Measurements from ENCODE around the gene LYPD5. TPM values are rescaled to one million over a fixed set of nuclear protein-coding genes. Genes with fewer than 3 reads are reported as not detected.

LYPD5 gene
- total and polyA plus RNA-seq, 2 of the 13 experiments (the other 11 are each of a cell fraction or from before 2014, with no cell fraction given) = not detected

DNA sequence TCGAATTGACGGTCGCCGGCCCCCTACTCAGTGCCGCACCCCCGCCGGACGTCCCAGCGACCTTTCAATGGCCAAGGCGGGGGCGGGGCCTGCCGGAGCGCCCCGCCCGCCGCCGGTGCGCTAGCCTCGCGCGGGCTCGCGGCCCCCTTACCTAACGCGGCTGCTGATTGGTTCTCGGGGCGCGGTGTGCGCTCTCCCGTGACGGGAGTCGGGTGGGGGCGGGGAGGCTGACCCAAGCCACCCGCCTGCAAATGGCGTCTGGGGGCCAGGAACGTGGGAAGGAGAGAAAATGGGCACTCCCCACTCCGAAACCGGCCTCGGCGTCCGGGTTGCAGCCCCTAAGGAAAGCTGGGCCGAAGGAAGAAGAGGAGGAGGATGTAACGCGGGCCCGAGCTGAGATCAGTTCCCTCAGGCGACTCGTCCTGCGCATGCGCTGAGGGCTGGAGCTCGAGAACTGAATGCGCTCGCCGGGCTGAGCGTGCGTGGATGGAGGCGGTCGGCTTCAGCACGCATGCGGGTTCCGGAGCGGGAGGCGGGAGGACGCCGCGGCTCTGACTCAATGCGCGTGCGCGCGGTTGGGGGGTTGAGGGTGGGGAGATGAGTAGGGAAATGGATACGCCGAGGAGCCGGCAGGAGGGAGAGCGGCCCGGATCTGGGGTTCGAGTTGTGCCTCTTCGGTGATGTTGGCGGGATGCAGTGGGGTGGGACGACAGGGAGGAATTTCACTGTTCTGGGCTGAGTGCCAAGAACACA lies 47.6 kb downstream of the LYPD5 start, which contains the start of gene SMG9 (continued):
- TF ChIP-seq, protein P1, sequence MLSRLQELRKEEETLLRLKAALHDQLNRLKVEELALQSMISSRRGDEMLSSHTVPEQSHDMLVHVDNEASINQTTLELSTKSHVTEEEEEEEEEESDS (CRISPR knock-in tag; IDR thresholded peaks at IDR 0.05; ENCODE audit: borderline replicate concordance) = no peak
- TF ChIP-seq ZNF350 (CRISPR knock-in tag; IDR thresholded peaks at IDR 0.05; ENCODE audit: borderline replicate concordance, low read depth) (peak; percentile 84; the same call in 1 of the 2 replicates), JUNB (CRISPR knock-in tag; IDR thresholded peaks at IDR 0.05; ENCODE audit: borderline replicate concordance) (no peak), MED1 (CRISPR knock-in tag; IDR thresholded peaks at IDR 0.05) (peak; percentile 50; the same call in 1 of the 2 replicates), ZC3H13 (CRISPR knock-in tag; IDR thresholded peaks at IDR 0.05) (0 out of 2 replicates have a peak, but pooled peaks have one; percentile 32), GPN1 (CRISPR knock-in tag; IDR thresholded peaks at IDR 0.05; ENCODE audit: borderline replicate concordance) (no peak), SAP130 (CRISPR knock-in tag; IDR thresholded peaks at IDR 0.05; ENCODE audit: low read depth) (peak; percentile 71), GATAD2A (CRISPR knock-in tag; IDR thresholded peaks at IDR 0.05) (0 out of 2 replicates have a peak, but pooled peaks have one; percentile 30), BHLHE40 (IDR thresholded peaks at IDR 0.05; ENCODE audit: low read length) (peak; percentile 75), FOSL2 (CRISPR knock-in tag; IDR thresholded peaks at IDR 0.05) (peak; percentile 21), ZNF619 (CRISPR knock-in tag; IDR thresholded peaks at IDR 0.05) (peak; percentile 38; the same call in 1 of the 2 replicates), HHEX (CRISPR knock-in tag; IDR thresholded peaks at IDR 0.05) (no peak), FOXA3 (CRISPR knock-in tag; IDR thresholded peaks at IDR 0.05) (no peak), ZNF484 (CRISPR knock-in tag; IDR thresholded peaks at IDR 0.05; ENCODE audit: borderline replicate concordance, low read depth) (no peak), ZNF383 (CRISPR knock-in tag; IDR thresholded peaks at IDR 0.05; ENCODE audit: borderline replicate concordance) (no peak)
- TF ChIP-seq, protein P2, sequence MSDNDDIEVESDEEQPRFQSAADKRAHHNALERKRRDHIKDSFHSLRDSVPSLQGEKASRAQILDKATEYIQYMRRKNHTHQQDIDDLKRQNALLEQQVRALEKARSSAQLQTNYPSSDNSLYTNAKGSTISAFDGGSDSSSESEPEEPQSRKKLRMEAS (IDR thresholded peaks at IDR 0.05) = peak; percentile 66
- TF ChIP-seq, protein P3, sequence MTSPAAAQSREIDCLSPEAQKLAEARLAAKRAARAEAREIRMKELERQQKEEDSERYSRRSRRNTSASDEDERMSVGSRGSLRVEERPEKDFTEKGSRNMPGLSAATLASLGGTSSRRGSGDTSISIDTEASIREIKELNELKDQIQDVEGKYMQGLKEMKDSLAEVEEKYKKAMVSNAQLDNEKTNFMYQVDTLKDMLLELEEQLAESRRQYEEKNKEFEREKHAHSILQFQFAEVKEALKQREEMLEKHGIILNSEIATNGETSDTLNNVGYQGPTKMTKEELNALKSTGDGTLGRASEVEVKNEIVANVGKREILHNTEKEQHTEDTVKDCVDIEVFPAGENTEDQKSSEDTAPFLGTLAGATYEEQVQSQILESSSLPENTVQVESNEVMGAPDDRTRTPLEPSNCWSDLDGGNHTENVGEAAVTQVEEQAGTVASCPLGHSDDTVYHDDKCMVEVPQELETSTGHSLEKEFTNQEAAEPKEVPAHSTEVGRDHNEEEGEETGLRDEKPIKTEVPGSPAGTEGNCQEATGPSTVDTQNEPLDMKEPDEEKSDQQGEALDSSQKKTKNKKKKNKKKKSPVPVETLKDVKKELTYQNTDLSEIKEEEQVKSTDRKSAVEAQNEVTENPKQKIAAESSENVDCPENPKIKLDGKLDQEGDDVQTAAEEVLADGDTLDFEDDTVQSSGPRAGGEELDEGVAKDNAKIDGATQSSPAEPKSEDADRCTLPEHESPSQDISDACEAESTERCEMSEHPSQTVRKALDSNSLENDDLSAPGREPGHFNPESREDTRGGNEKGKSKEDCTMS (CRISPR knock-in tag; conservative IDR thresholded peaks at IDR 0.05) = no peak
- TF ChIP-seq, protein P4, sequence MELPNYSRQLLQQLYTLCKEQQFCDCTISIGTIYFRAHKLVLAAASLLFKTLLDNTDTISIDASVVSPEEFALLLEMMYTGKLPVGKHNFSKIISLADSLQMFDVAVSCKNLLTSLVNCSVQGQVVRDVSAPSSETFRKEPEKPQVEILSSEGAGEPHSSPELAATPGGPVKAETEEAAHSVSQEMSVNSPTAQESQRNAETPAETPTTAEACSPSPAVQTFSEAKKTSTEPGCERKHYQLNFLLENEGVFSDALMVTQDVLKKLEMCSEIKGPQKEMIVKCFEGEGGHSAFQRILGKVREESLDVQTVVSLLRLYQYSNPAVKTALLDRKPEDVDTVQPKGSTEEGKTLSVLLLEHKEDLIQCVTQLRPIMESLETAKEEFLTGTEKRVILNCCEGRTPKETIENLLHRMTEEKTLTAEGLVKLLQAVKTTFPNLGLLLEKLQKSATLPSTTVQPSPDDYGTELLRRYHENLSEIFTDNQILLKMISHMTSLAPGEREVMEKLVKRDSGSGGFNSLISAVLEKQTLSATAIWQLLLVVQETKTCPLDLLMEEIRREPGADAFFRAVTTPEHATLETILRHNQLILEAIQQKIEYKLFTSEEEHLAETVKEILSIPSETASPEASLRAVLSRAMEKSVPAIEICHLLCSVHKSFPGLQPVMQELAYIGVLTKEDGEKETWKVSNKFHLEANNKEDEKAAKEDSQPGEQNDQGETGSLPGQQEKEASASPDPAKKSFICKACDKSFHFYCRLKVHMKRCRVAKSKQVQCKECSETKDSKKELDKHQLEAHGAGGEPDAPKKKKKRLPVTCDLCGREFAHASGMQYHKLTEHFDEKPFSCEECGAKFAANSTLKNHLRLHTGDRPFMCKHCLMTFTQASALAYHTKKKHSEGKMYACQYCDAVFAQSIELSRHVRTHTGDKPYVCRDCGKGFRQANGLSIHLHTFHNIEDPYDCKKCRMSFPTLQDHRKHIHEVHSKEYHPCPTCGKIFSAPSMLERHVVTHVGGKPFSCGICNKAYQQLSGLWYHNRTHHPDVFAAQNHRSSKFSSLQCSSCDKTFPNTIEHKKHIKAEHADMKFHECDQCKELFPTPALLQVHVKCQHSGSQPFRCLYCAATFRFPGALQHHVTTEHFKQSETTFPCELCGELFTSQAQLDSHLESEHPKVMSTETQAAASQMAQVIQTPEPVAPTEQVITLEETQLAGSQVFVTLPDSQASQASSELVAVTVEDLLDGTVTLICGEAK (IDR thresholded peaks at IDR 0.05) = no peak
- TF ChIP-seq, protein P4 (CRISPR knock-in tag; IDR thresholded peaks at IDR 0.05) = peak; percentile 46; the same call in 1 of the 2 replicates

Data from HepG2 (cell line).